ENCODE results near the gene PRRC1. TPM values are rescaled to one million over a fixed set of nuclear protein-coding genes. Genes with fewer than 3 reads are reported as not detected.
A peak's percentile ranks its signal among the peaks of the same experiment; 100 is the strongest.

PRRC1 gene
- total RNA-seq, 4 donors from 2014 or later: 9.7 to 17.8 (median 10.3) TPM

DNA sequence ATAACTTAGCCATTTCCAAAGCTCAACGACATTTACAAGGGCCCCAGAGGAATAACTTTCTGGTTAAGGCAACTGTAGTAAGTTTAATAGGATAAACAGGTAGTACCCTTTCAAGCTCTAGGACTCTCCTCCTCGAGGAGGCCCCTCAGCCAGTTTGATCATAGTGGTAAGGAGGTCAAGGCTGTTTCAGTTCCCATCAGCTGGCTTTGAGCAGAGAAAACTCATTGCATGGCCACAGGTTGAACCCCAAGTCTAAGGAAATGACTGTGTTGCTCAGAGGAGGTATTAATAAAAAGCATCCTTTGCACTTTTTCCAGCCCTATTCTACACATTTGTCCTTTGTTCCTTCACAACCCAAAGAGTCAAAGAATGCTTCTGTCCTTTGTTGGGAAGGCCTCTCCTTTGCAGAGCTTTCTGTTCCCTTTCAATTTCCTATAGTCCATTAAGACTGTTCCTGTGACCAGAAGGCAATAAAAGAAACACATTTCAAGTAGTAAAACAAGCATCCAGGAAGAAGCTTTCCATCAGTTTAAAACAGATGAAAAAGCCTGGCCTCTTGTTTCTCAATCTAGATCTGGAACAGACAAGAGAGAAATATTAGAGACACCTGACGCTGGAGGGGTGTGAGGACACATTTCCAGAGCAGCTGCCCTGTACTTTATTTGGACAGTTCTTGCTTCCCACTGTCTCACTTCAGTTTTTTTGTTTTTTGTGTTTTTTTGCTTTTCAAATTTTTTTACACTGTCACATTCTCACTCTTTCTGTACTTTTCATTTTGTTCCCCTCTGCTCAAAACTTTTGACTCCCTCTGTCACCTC, 54.1 kb downstream of the PRRC1 start:
- H3K27ac ChIP-seq: no peak overlapping the region
- DNase-seq: no peak
- peak in 1 of 2 donors; percentile 54 for ATAC-seq
- H3K4me1 ChIP-seq: peaks cover 0 to 17% of the 10 kb centered on the region in 2 donors
- no peaks in the 10 kb centered on the region for H3K36me3 ChIP-seq
- in situ Hi-C loops (cut with MboI; ENCODE audit: low sequenced_read_pairs in 4 of 4): loop anchor here in 2 of 4 donors (25.0 kb wide), 3 partner anchors 316 to 941 kb away; partner anchors contain the start of gene SLC12A2 (in 2 of the 2)
- peaks cover 0 to 13% (median 0%) of the 10 kb centered on the region in 3 donors for H3K9me3 ChIP-seq
- no peak overlapping the region for H3K4me3 ChIP-seq
- TF ChIP-seq POLR2A (IDR thresholded peaks at IDR 0.05): no peak
- TF ChIP-seq, protein P1, sequence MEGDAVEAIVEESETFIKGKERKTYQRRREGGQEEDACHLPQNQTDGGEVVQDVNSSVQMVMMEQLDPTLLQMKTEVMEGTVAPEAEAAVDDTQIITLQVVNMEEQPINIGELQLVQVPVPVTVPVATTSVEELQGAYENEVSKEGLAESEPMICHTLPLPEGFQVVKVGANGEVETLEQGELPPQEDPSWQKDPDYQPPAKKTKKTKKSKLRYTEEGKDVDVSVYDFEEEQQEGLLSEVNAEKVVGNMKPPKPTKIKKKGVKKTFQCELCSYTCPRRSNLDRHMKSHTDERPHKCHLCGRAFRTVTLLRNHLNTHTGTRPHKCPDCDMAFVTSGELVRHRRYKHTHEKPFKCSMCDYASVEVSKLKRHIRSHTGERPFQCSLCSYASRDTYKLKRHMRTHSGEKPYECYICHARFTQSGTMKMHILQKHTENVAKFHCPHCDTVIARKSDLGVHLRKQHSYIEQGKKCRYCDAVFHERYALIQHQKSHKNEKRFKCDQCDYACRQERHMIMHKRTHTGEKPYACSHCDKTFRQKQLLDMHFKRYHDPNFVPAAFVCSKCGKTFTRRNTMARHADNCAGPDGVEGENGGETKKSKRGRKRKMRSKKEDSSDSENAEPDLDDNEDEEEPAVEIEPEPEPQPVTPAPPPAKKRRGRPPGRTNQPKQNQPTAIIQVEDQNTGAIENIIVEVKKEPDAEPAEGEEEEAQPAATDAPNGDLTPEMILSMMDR (IDR thresholded peaks at IDR 0.05 in 4 of 5, conservative IDR thresholded peaks at IDR 0.05 in 1 of 5): no peak
- H3K27me3 ChIP-seq: no peaks in the 10 kb centered on the region
- intact Hi-C loops (cut with DNase I; ENCODE audit: low total_unique reads): no loop called here

DNA sequence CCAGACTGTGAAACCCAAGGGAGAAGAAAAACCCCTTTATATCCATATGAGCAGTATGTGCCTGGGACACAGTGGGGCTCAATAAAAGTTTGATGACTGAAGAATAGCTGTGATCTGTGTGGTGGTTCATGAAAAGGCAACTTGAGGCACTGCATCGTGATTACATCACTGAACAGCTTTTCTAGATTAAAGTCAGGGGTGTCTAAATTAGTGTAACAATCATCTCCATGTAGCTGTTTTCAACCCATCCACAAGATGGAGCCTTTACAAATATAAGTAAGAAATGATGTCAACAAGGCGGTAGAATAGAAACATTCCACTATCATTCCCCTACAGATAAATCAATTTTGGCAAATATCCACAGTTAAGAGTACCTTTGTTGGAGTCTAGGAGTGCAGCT, 55.5 kb downstream of the PRRC1 start:
- H3K27ac ChIP-seq: no peak overlapping the region
- H3K4me1 ChIP-seq: peaks cover 0 to 17% of the 10 kb centered on the region in 2 donors
- in situ Hi-C loops (cut with MboI; ENCODE audit: low sequenced_read_pairs in 4 of 4): loop anchor here in 2 of 4 donors (25.0 kb wide), 3 partner anchors 314 to 939 kb away; partner anchors contain the start of gene SLC12A2 (in 2 of the 2)
- TF ChIP-seq POLR2A (IDR thresholded peaks at IDR 0.05): no peak
- TF ChIP-seq, protein P1 (IDR thresholded peaks at IDR 0.05 in 4 of 5, conservative IDR thresholded peaks at IDR 0.05 in 1 of 5): no peak
- no peak for DNase-seq
- peaks cover 0 to 13% (median 0%) of the 10 kb centered on the region in 3 donors for H3K9me3 ChIP-seq
- intact Hi-C loops (cut with DNase I; ENCODE audit: low total_unique reads): no loop called here
- ATAC-seq: no peak
- no peaks in the 10 kb centered on the region for H3K27me3 ChIP-seq
- no peaks in the 10 kb centered on the region for H3K36me3 ChIP-seq
- H3K4me3 ChIP-seq: no peak overlapping the region

DNA sequence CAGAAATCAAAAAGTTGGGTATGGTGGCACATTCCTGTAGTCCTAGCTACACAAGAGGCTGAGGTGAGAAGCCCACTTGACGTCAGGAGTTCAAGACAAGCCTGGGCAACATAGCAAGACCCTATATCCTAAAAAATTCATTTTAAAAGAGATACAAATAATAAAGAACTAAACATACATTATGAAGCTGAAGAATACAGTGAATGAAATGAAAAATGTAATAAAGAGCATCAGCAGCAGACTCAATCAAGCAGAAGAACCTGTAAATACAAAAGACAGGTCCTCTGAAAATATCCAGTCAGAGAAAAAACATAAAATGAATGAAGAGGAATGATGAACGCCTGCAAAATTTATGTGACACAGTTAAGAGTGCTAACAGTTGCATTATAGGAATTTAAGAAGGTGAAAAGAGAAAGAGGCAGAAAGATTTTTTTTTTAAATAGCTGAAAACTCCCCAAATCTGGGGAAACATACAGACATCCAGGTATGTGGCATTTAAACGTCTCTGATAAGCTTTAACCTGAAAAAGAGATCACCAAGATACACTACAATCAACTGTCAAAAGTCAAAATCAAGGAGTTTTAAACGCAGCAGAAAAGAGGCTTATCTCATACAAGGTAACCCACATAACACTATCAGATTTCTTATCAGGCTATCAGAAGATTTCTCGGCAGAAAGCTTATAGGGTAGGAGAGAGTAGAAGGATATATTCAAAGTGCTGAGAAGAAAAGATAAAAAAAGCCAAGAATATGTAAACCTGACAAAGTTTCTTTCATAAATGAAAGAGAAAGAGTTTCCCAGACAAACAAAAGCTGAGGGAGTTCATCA, 57.6 kb downstream of the PRRC1 start:
- ATAC-seq (no peak), DNase-seq (no peak)
- in situ Hi-C loops (cut with MboI; ENCODE audit: low sequenced_read_pairs in 4 of 4) (loop anchor here in 2 of 4 donors (25.0 kb wide), 3 partner anchors 312 to 937 kb away; partner anchors contain the start of gene SLC12A2 (in 2 of the 2)), intact Hi-C loops (cut with DNase I; ENCODE audit: low total_unique reads) (no loop called here)
- TF ChIP-seq POLR2A (IDR thresholded peaks at IDR 0.05): no peak
- TF ChIP-seq, protein P1 (IDR thresholded peaks at IDR 0.05 in 4 of 5, conservative IDR thresholded peaks at IDR 0.05 in 1 of 5): no peak
- Histone ChIP-seq H3K36me3 (no peaks in the 10 kb centered on the region), H3K4me1 (peaks cover 0 to 17% of the 10 kb centered on the region in 2 donors), H3K27ac (no peak overlapping the region), H3K4me3 (no peak overlapping the region), H3K27me3 (no peaks in the 10 kb centered on the region), H3K9me3 (peaks cover 0 to 13% (median 0%) of the 10 kb centered on the region in 3 donors)

DNA sequence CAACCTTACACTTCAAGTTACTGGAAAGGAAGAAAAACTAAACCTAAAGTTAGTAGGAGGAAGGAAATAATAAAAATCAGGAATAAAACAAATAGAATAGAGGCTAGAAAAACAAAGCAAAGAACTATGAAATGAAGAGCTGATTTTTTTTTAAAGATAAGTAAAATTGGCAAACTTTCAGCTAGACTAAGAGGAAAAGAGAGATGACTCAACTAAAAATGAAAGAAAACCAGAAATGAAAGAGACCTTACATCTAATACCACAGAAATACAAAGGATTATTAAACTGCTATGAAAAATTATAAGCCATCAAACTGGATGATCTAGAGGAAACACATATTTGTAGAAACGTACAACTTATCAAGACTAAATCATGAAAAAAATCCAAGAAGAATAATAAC, 60.0 kb downstream of the PRRC1 start:
- peaks cover 0 to 5% of the 10 kb centered on the region in 2 donors for H3K4me1 ChIP-seq
- in situ Hi-C loops (cut with MboI; ENCODE audit: low sequenced_read_pairs in 4 of 4): no loop called here
- H3K27me3 ChIP-seq: no peaks in the 10 kb centered on the region
- ATAC-seq (no peak), DNase-seq (no peak)
- TF ChIP-seq POLR2A (IDR thresholded peaks at IDR 0.05): no peak
- TF ChIP-seq, protein P1 (IDR thresholded peaks at IDR 0.05 in 4 of 5, conservative IDR thresholded peaks at IDR 0.05 in 1 of 5): no peak
- H3K9me3 ChIP-seq: peaks cover 0 to 13% (median 0%) of the 10 kb centered on the region in 3 donors
- intact Hi-C loops (cut with DNase I; ENCODE audit: low total_unique reads): no loop called here
- H3K36me3 ChIP-seq: no peaks in the 10 kb centered on the region
- no peak overlapping the region for H3K27ac ChIP-seq
- H3K4me3 ChIP-seq: no peak overlapping the region
